Osteoblast (primary cell): Measurements from ENCODE around the gene CSRP3. TPM values are rescaled to one million over a fixed set of nuclear protein-coding genes. Genes with fewer than 3 reads are reported as not detected.

Source experiments
- DNase-seq: peaks from one replicate; pipeline ENCODE4 v3.0.0; 2011; ENCODE audit warnings: low spot score, mixed read lengths; ENCODE audit not compliant: insufficient read length; ENCODE audit errors: missing footprints
- H2AFZ ChIP-seq: 2 replicates; pipeline ENCODE4 v1.6.0; 2011; ENCODE audit warnings: mild to moderate bottlenecking, low read length
- H3K27ac ChIP-seq: 2 replicates; pipeline ENCODE4 v1.5.1; 2011; ENCODE audit warnings: mild to moderate bottlenecking, low read depth, low read length, moderate library complexity
- H3K27me3 ChIP-seq: 2 replicates; pipeline ENCODE4 v1.6.0; 2012; ENCODE audit warnings: mild to moderate bottlenecking, control low read depth, inconsistent platforms, low read length, moderate library complexity; ENCODE audit not compliant: insufficient read depth
- H3K36me3 ChIP-seq: 2 replicates; pipeline ENCODE4 v1.5.1; 2011; ENCODE audit warnings: mild to moderate bottlenecking, low read length, control low read depth, moderate library complexity; ENCODE audit not compliant: insufficient read depth
- H3K4me1 ChIP-seq: 2 replicates; pipeline ENCODE4 v1.5.1; 2011; ENCODE audit warnings: mild to moderate bottlenecking, low read length, control low read depth, moderate library complexity; ENCODE audit not compliant: insufficient read depth
- H3K4me2 ChIP-seq: 2 replicates; pipeline ENCODE4 v1.6.0; 2011; ENCODE audit warnings: mild to moderate bottlenecking, low read length; ENCODE audit not compliant: insufficient read depth
- H3K4me3 ChIP-seq: fragments of 200-600 bp; sonication (generic); 3 replicates; pipeline ENCODE4 v1.5.1; 2012; ENCODE audit warnings: mild to moderate bottlenecking, low read length, inconsistent platforms; ENCODE audit not compliant: insufficient read depth
- H3K79me2 ChIP-seq: 2 replicates; pipeline ENCODE4 v1.6.0; 2012; ENCODE audit warnings: mild to moderate bottlenecking, low read length, control low read depth, inconsistent platforms; ENCODE audit not compliant: insufficient read depth
- H3K9me3 ChIP-seq: 2 replicates; pipeline ENCODE4 v1.5.1; 2011; ENCODE audit warnings: low read depth, low read length, control low read depth
- H4K20me1 ChIP-seq: 2 replicates; pipeline ENCODE4 v1.6.0; 2012; ENCODE audit warnings: mild to moderate bottlenecking, low read length, control low read depth; ENCODE audit not compliant: insufficient read depth
- CTCF ChIP-seq: IDR thresholded peaks from 2 replicates; pipeline ENCODE4 v1.5.1; 2011; ENCODE audit warnings: mild to moderate bottlenecking, low read depth, low read length, moderate library complexity; ENCODE audit errors: extremely low read depth
- total RNA-seq: library from RNA; depleted of rRNA; stranded (reverse); fragments of >200 nt; gene quantifications from 2 replicates; pipeline ENCODE4 v1.2.3, GENCODE V29; 2012

Gene CSRP3
- total RNA-seq, 1 donor, result not detected

DNA sequence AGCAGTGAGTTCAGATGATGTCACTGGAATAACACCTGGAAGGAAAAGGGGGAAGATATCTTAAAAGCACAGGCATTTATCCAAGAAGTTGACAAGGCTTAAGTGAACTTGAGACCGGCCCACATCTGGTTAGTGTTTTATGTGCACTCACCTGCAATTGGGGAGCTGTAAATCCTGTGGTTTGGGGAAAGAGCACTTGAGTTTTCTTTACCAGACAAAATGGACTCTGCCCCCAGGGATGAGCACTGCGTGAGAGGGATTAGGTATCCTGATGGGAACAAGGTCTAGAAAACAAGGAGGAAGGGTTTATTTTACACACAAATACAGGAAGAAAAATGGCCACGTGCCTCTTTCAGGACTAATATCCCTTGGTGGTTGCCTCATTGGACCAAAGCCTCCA is 23.8 kb upstream of the CSRP3 start:
- H3K36me3 ChIP-seq, result peaks cover 4% of the 10 kb centered on the region
- no peaks in the 10 kb centered on the region for H3K4me1 ChIP-seq
- H3K27me3 ChIP-seq, result no peaks in the 10 kb centered on the region
- no peaks in the 10 kb centered on the region for H4K20me1 ChIP-seq
- no peaks in the 10 kb centered on the region for H3K9me3 ChIP-seq
- H3K27ac ChIP-seq, result no peak overlapping the region
- no peak overlapping the region for H3K4me2 ChIP-seq
- no peak overlapping the region for H3K4me3 ChIP-seq
- no peak overlapping the region for H2AFZ ChIP-seq
- no peak for TF ChIP-seq CTCF
- DNase-seq, result no peak
- no peaks in the 10 kb centered on the region for H3K79me2 ChIP-seq

DNA sequence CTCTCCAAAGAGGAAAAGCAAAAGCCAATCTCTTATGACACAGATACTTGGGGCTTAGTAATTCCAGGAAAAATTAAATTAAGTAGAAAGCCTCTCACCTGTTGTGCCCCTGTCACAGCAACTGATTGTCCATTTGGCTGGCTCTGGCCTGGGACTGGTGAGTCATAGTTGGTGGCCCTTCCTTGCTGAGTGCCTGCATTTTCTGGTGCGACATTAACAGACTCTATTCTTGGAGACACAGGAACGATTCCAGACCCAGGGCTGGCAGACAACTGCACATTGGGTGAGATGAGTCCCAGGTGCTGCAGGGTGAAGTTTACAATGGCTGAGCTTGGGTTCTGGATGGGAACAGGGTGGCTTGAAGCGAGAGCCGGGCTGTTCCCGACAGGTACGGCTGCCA is 23.3 kb upstream of the CSRP3 start:
- no peaks in the 10 kb centered on the region for H3K79me2 ChIP-seq
- H4K20me1 ChIP-seq, result no peaks in the 10 kb centered on the region
- TF ChIP-seq CTCF, result no peak
- no peaks in the 10 kb centered on the region for H3K27me3 ChIP-seq
- no peak overlapping the region for H3K4me2 ChIP-seq
- no peaks in the 10 kb centered on the region for H3K9me3 ChIP-seq
- H3K36me3 ChIP-seq, result peaks cover 4% of the 10 kb centered on the region
- no peak overlapping the region for H3K4me3 ChIP-seq
- no peak overlapping the region for H2AFZ ChIP-seq
- no peak for DNase-seq
- no peaks in the 10 kb centered on the region for H3K4me1 ChIP-seq
- no peak overlapping the region for H3K27ac ChIP-seq

- peaks cover 4% of the 10 kb centered on the region for H3K36me3 ChIP-seq
- no peak overlapping the region for H3K4me3 ChIP-seq
- H3K79me2 ChIP-seq, result no peaks in the 10 kb centered on the region
- H3K4me1 ChIP-seq, result no peaks in the 10 kb centered on the region
- no peak overlapping the region for H3K27ac ChIP-seq
- peaks cover 17% of the 10 kb centered on the region for H3K27me3 ChIP-seq
- H4K20me1 ChIP-seq, result no peaks in the 10 kb centered on the region
- no peak overlapping the region for H2AFZ ChIP-seq
- DNase-seq, result no peak
- H3K4me2 ChIP-seq, result no peak overlapping the region
- TF ChIP-seq CTCF, result no peak
- no peaks in the 10 kb centered on the region for H3K9me3 ChIP-seq
Measured at GRCh38 chr11:19220903-19221724, 19.3 kb upstream of the CSRP3 start.

DNA sequence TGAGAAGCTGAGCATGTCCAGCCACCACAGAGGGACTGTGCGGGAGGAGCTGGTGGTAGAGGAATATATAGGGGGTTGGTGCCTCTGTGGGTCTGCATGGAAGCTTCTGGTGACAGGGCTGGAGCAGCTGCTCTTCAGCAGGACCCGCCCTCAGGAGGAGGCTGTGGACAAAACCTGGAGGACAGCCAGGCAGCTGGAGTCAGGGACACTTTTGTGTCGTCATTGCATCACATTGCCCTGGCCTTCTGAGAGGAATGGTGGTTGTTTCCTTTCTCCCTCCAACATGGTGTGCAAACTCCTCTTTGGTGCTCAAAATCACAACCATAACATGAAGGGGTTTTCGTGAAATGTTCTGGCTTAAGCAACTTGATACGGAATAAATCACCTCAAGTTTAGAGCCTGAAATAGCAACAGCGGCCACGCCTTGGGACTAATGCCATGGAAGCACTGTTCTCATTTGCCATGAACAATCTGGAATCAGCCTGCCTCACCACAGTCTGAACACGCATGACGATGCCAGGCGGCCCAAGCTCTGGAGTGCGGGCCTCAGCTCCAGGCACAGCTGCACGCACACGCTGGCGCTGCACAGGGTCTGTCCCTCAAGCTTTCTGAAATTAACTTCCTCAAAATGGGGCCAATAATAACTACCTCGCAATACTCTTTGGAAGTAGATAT is 17.1 kb upstream of the CSRP3 start:
- Histone ChIP-seq H3K36me3 (no peaks in the 10 kb centered on the region), H3K27me3 (peaks cover 33% of the 10 kb centered on the region), H2AFZ (no peak overlapping the region), H3K9me3 (no peaks in the 10 kb centered on the region), H3K4me1 (no peaks in the 10 kb centered on the region), H3K4me3 (no peak overlapping the region), H3K27ac (no peak overlapping the region), H3K4me2 (no peak overlapping the region), H4K20me1 (no peaks in the 10 kb centered on the region), H3K79me2 (no peaks in the 10 kb centered on the region)
- no peak for TF ChIP-seq CTCF
- no peak for DNase-seq
